ENCODE data around the gene AP2A2.

- TF ChIP-seq NFIC (IDR thresholded peaks at IDR 0.05) (no peak), RAD21 (IDR thresholded peaks at IDR 0.05; ENCODE audit: low read depth) (no peak), YY1 (IDR thresholded peaks at IDR 0.05; ENCODE audit: low read depth) (no peak), USF1 (IDR thresholded peaks at IDR 0.05) (no peak), EP300 (IDR thresholded peaks at IDR 0.05; ENCODE audit: borderline replicate concordance) (no peak), MAX (IDR thresholded peaks at IDR 0.05) (no peak), FOXM1 (IDR thresholded peaks at IDR 0.05; ENCODE audit: borderline replicate concordance, low read depth) (no peak), CREB1 (IDR thresholded peaks at IDR 0.05; ENCODE audit: low read depth) (no peak), TAF1 (IDR thresholded peaks at IDR 0.05; ENCODE audit: low read depth) (no peak), CEBPB (IDR thresholded peaks at IDR 0.05) (no peak), TCF12 (IDR thresholded peaks at IDR 0.05; ENCODE audit: low read depth) (no peak), TEAD4 (IDR thresholded peaks at IDR 0.05) (no peak), ZBTB7A (IDR thresholded peaks at IDR 0.05; ENCODE audit: low read depth) (no peak)
- TF ChIP-seq, protein P1, sequence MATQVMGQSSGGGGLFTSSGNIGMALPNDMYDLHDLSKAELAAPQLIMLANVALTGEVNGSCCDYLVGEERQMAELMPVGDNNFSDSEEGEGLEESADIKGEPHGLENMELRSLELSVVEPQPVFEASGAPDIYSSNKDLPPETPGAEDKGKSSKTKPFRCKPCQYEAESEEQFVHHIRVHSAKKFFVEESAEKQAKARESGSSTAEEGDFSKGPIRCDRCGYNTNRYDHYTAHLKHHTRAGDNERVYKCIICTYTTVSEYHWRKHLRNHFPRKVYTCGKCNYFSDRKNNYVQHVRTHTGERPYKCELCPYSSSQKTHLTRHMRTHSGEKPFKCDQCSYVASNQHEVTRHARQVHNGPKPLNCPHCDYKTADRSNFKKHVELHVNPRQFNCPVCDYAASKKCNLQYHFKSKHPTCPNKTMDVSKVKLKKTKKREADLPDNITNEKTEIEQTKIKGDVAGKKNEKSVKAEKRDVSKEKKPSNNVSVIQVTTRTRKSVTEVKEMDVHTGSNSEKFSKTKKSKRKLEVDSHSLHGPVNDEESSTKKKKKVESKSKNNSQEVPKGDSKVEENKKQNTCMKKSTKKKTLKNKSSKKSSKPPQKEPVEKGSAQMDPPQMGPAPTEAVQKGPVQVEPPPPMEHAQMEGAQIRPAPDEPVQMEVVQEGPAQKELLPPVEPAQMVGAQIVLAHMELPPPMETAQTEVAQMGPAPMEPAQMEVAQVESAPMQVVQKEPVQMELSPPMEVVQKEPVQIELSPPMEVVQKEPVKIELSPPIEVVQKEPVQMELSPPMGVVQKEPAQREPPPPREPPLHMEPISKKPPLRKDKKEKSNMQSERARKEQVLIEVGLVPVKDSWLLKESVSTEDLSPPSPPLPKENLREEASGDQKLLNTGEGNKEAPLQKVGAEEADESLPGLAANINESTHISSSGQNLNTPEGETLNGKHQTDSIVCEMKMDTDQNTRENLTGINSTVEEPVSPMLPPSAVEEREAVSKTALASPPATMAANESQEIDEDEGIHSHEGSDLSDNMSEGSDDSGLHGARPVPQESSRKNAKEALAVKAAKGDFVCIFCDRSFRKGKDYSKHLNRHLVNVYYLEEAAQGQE (IDR thresholded peaks at IDR 0.05; ENCODE audit: low read depth), result no peak
Measured at GRCh38 chr11:934527-934926, 8.9 kb downstream of the AP2A2 start.
